Skin of body (tissue), 2 donors: ENCODE data around the gene CDH22. TPM values are rescaled to one million over a fixed set of nuclear protein-coding genes. Genes with fewer than 3 reads are reported as not detected.
A peak's percentile ranks its signal among the peaks of the same experiment; 100 is the strongest.

Experiments used
- DNase-seq: peaks from one replicate; lab custom pipeline; 2025; lab: John Stamatoyannopoulos, UW
- total RNA-seq: library from RNA; depleted of rRNA; stranded (reverse); fragments of >200 nt; gene quantifications from one replicate; pipeline ENCODE4 v1.2.3, GENCODE V29; 2014

CDH22 gene
- total RNA-seq, 1 donor from 2014 or later = 0.89 TPM

- DNase-seq = no peak
Measured at GRCh38 chr20:46150943-46151342, 157.4 kb downstream of the CDH22 start.

- DNase-seq = no peak
Measured at GRCh38 chr20:46148313-46149208, 159.7 kb downstream of the CDH22 start.

GRCh38 chr20:46145713-46146112 lies 162.6 kb downstream of the CDH22 start:
- no peak for DNase-seq

- DNase-seq = no peak
Measured at GRCh38 chr20:46144432-46145025, 163.8 kb downstream of the CDH22 start.

GRCh38 chr20:46142124-46142523 lies 166.2 kb downstream of the CDH22 start:
- DNase-seq = no peak

- DNase-seq = no peak
Measured at GRCh38 chr20:46139908-46140482, 168.3 kb downstream of the CDH22 start.

GRCh38 chr20:46139266-46139889 lies 168.9 kb downstream of the CDH22 start:
- DNase-seq = no peak

GRCh38 chr20:46137816-46138215 lies 170.5 kb downstream of the CDH22 start:
- no peak for DNase-seq

- no peak for DNase-seq
Measured at GRCh38 chr20:46135856-46136633, 172.3 kb downstream of the CDH22 start.

- no peak for DNase-seq
Measured at GRCh38 chr20:46134716-46135115, 173.6 kb downstream of the CDH22 start.

- no peak for DNase-seq
Measured at GRCh38 chr20:46133886-46134654, 174.2 kb downstream of the CDH22 start.

GRCh38 chr20:46132705-46133120 lies 175.6 kb downstream of the CDH22 start:
- peak; percentile 31 for DNase-seq

GRCh38 chr20:46131396-46131795 lies 176.9 kb downstream of the CDH22 start:
- no peak for DNase-seq

- DNase-seq = no peak
Measured at GRCh38 chr20:46130534-46130933, 177.8 kb downstream of the CDH22 start.

- no peak for DNase-seq
Measured at GRCh38 chr20:46129955-46130481, 178.3 kb downstream of the CDH22 start.

GRCh38 chr20:46128310-46129151 lies 179.8 kb downstream of the CDH22 start:
- DNase-seq = no peak

- DNase-seq = no peak
Measured at GRCh38 chr20:46127396-46128010, 180.8 kb downstream of the CDH22 start.

- DNase-seq = no peak
Measured at GRCh38 chr20:46126440-46127056, 181.8 kb downstream of the CDH22 start.
